H1 (cell line): ENCODE results near the gene TMEM92. TPM values are rescaled to one million over a fixed set of nuclear protein-coding genes. Genes with fewer than 3 reads are reported as not detected.

Source experiments
- POLR2AphosphoS5 ChIP-seq: IDR thresholded peaks from 2 replicates; pipeline ENCODE4 v1.6.1; 2011; ENCODE audit warnings: low read depth, low read length
- polyA plus RNA-seq, 7 experiments: library from polyadenylated mRNA; depleted of rRNA in 3 of 7; stranded (reverse) in 5 of 7; unstranded in 2 of 7; fragments of >200 nt in 5 of 7; fragments of 200-250 nt in 2 of 7; gene quantifications; 1 replicate in 5 of 7; 2 replicates in 1 of 7; 4 replicates in 1 of 7; pipeline versions ENCODE4 v1.2.1 to v1.2.3, GENCODE V29; 2011 to 2013; ENCODE audit warnings: missing spikeins in 2 of 7, mixed read lengths in 2 of 7
- total RNA-seq: library from RNA; stranded (reverse); fragmentation: NEBNext Ultra II Directional; extraction: Animal tissue kit (Norgen Biotek cat#: 25700); gene quantifications from 2 replicates; pipeline ENCODE4 v1.2.1, GENCODE V29; 2021

Gene TMEM92
- total and polyA plus RNA-seq, 2 of the 8 experiments (the other 6 are each of a cell fraction or from before 2014, with no cell fraction given): 11.9 to 24.8 TPM

GRCh38 chr17:50272711-50273653, 1.3 kb upstream of the TMEM92 start (continued):
- no peak for TF ChIP-seq POLR2AphosphoS5
